ENCODE measurements around the gene LDLRAD4.

LDLRAD4 gene

GRCh38 chr18:13217971-13218367 is 591 bp upstream of the LDLRAD4 start:
- peak in 1 of 2 donors; percentile 3 for DNase-seq (ENCODE audit: low read depth in 2 of 2)
- peak overlapping the region in 1 of 2 donors; percentile 30 for H3K4me3 ChIP-seq (replicated peaks in 1 of 2; ENCODE audit: low read depth in 2 of 2, low read length in 2 of 2)
- no peak for TF ChIP-seq CTCF (IDR thresholded peaks at IDR 0.05; ENCODE audit: low read depth, low read length)

GRCh38 chr18:13218997-13219396 is 437 bp downstream of the LDLRAD4 start:
- no peak for TF ChIP-seq CTCF (IDR thresholded peaks at IDR 0.05; ENCODE audit: low read depth, low read length)
- DNase-seq (ENCODE audit: low read depth in 2 of 2): no peak
- H3K4me3 ChIP-seq (replicated peaks in 1 of 2; ENCODE audit: low read depth in 2 of 2, low read length in 2 of 2): no peak overlapping the region

GRCh38 chr18:13219593-13220159 is 1.1 kb downstream of the LDLRAD4 start:
- DNase-seq (ENCODE audit: low read depth in 2 of 2): no peak
- no peak for TF ChIP-seq CTCF (IDR thresholded peaks at IDR 0.05; ENCODE audit: low read depth, low read length)

GRCh38 chr18:13220361-13220991 is 1.9 kb downstream of the LDLRAD4 start:
- no peak overlapping the region for H3K4me3 ChIP-seq (replicated peaks in 1 of 2; ENCODE audit: low read depth in 2 of 2, low read length in 2 of 2)
- no peak for DNase-seq (ENCODE audit: low read depth in 2 of 2)
- no peak for TF ChIP-seq CTCF (IDR thresholded peaks at IDR 0.05; ENCODE audit: low read depth, low read length)

More at GRCh38 chr18:13219593-13220159, 1.1 kb downstream of the LDLRAD4 start:
- no peak overlapping the region for H3K4me3 ChIP-seq (replicated peaks in 1 of 2; ENCODE audit: low read depth in 2 of 2, low read length in 2 of 2)

- DNase-seq (ENCODE audit: low read depth in 2 of 2): peak in 1 of 2 donors; percentile 33
- no peak overlapping the region for H3K4me3 ChIP-seq (replicated peaks in 1 of 2; ENCODE audit: low read depth in 2 of 2, low read length in 2 of 2)
- TF ChIP-seq CTCF (IDR thresholded peaks at IDR 0.05; ENCODE audit: low read depth, low read length): no peak
Measured at GRCh38 chr18:13221869-13222855, 3.6 kb downstream of the LDLRAD4 start.

GRCh38 chr18:13222856-13223281 is 4.3 kb downstream of the LDLRAD4 start:
- H3K4me3 ChIP-seq (replicated peaks in 1 of 2; ENCODE audit: low read depth in 2 of 2, low read length in 2 of 2): no peak overlapping the region
- DNase-seq (ENCODE audit: low read depth in 2 of 2): no peak
- no peak for TF ChIP-seq CTCF (IDR thresholded peaks at IDR 0.05; ENCODE audit: low read depth, low read length)
